Measurements from ENCODE around the gene KSR1. TPM values are rescaled to one million over a fixed set of nuclear protein-coding genes. Genes with fewer than 3 reads are reported as not detected.

KSR1 gene
- polyA plus RNA-seq, 1 experiment = 28.2 TPM

GRCh38 chr17:27558341-27558740 lies 102.1 kb downstream of the KSR1 start:
- ChIA-PET CTCF (no interaction called here), POLR2A (no interaction called here)
- H3K27me3 ChIP-seq (ENCODE audit: control insufficient read depth, insufficient read depth, low read length) = no peaks in the 10 kb centered on the region
- no peak for TF ChIP-seq CTCF (IDR thresholded peaks at IDR 0.05; ENCODE audit: low read depth, low read length)
- no peak overlapping the region for H3K4me3 ChIP-seq (ENCODE audit: low read depth, low read length)
- H3K9me3 ChIP-seq (ENCODE audit: control insufficient read depth, insufficient read depth, low read length) = no peaks in the 10 kb centered on the region
- DNase-seq (ENCODE audit: low read depth, low spot score) = no peak
- H3K27ac ChIP-seq (ENCODE audit: low read depth, low read length) = no peak overlapping the region

GRCh38 chr17:27558842-27559505 lies 102.7 kb downstream of the KSR1 start:
- ChIA-PET CTCF (interaction anchor here (1.7 kb wide), 1 partner anchor 101 kb away, joined by 3 read pairs; no protein-coding TSS in a partner anchor), POLR2A (no interaction called here)
- Histone ChIP-seq H3K4me3 (ENCODE audit: low read depth, low read length) (no peak overlapping the region), H3K27ac (ENCODE audit: low read depth, low read length) (peak overlapping the region; percentile 84), H3K9me3 (ENCODE audit: control insufficient read depth, insufficient read depth, low read length) (no peaks in the 10 kb centered on the region), H3K27me3 (ENCODE audit: control insufficient read depth, insufficient read depth, low read length) (no peaks in the 10 kb centered on the region)
- DNase-seq (ENCODE audit: low read depth, low spot score) = no peak
- no peak for TF ChIP-seq CTCF (IDR thresholded peaks at IDR 0.05; ENCODE audit: low read depth, low read length)

GRCh38 chr17:27559506-27560481 lies 103.5 kb downstream of the KSR1 start:
- TF ChIP-seq CTCF (IDR thresholded peaks at IDR 0.05; ENCODE audit: low read depth, low read length) = peak; percentile 55
- POLR2A ChIA-PET = interaction anchor here (0.6 to 1.5 kb wide), 9 partner anchors 8 to 113 kb away, joined by 3 to 14 read pairs (median 4); no protein-coding TSS in a partner anchor
- Histone ChIP-seq H3K27ac (ENCODE audit: low read depth, low read length) (peak overlapping the region; percentile 84), H3K4me3 (ENCODE audit: low read depth, low read length) (peak overlapping the region; percentile 53), H3K9me3 (ENCODE audit: control insufficient read depth, insufficient read depth, low read length) (no peaks in the 10 kb centered on the region), H3K27me3 (ENCODE audit: control insufficient read depth, insufficient read depth, low read length) (no peaks in the 10 kb centered on the region)
- CTCF ChIA-PET = interaction anchor here (0.7 to 2.8 kb wide), 9 partner anchors 13 to 324 kb away, joined by 3 to 14 read pairs (median 4); no protein-coding TSS in a partner anchor
- peak; percentile 75 for DNase-seq (ENCODE audit: low read depth, low spot score)

- no peak for DNase-seq (ENCODE audit: low read depth, low spot score)
- no peaks in the 10 kb centered on the region for H3K9me3 ChIP-seq (ENCODE audit: control insufficient read depth, insufficient read depth, low read length)
- ChIA-PET CTCF (interaction anchor here (0.7 to 2.8 kb wide), 9 partner anchors 13 to 325 kb away, joined by 3 to 14 read pairs (median 4); no protein-coding TSS in a partner anchor), POLR2A (interaction anchor here (0.8 to 1.5 kb wide), 6 partner anchors 20 to 114 kb away, joined by 3 to 14 read pairs (median 6); no protein-coding TSS in a partner anchor)
- no peaks in the 10 kb centered on the region for H3K27me3 ChIP-seq (ENCODE audit: control insufficient read depth, insufficient read depth, low read length)
- peak overlapping the region; percentile 53 for H3K4me3 ChIP-seq (ENCODE audit: low read depth, low read length)
- TF ChIP-seq CTCF (IDR thresholded peaks at IDR 0.05; ENCODE audit: low read depth, low read length) = no peak
- H3K27ac ChIP-seq (ENCODE audit: low read depth, low read length) = peak overlapping the region; percentile 84
Measured at GRCh38 chr17:27560668-27561067, 104.4 kb downstream of the KSR1 start.

Measured in AG04450 (cell line).